ENCODE data around the gene SUPT3H.
"Not testable (repeated sequence)": the region's sequence is repeated elsewhere in the genome, so short reads cannot be mapped to it uniquely, and the experiment has no call there.

SUPT3H gene

DNA sequence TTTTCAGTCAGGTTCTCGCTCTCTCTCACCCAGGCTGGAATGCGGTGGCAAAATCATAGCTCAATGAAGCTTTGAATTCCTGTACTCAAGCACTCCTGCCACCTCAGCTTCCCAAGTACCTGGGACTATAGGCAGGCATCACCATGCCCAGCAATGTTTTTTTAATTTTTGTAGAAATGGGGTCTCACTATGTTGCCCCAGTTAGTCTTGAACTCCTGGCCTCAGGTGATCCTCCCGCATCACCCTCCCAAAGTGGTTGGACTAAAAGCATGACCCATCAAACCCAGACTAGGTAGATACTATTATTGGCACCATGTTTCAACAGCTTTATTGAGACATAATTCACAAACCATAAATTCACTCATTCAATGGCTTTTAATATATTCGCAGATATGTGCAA is 122.3 kb downstream of the SUPT3H start:
- DNase-seq (ENCODE audit: low spot score) = no peak

DNA sequence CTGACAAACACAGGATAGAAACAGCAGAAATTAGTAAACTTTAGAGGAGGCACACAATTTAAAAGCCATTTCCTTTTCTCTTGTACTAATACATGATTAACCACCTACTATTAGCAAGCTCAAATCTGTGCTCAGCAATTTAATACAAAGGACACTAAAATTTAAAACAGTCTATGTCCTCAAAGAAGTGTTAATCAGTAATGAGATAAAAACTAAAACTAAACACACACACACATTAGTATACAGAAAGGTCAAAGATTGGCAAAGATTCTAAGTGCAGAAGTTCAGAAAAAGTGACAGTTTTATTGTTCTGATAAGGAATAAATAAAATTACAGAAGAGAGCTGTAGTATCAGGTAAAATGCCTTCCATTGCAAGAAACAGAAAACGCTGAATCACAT is 123.5 kb downstream of the SUPT3H start:
- DNase-seq (ENCODE audit: low spot score) = no peak

DNA sequence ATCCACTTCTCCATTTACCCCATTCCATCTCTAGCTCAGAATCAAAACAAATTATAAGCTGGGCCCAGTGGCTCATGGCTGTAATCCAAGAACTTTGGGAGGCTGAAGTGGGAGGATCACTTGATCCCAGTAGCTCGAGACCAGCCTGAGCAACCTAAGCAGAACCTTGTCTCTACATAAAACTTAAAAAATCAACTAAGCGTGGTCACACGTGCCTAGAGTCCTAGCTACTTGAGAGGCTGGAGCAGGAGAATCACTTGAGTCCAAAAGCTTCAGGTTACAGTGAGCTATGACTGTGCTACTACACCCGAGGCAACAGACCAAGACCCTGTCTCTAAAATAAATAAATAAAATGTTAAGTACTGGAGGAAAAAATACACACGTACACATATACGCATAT is 124.3 kb downstream of the SUPT3H start:
- no peak for DNase-seq (ENCODE audit: low spot score)

GRCh38 chr6:45231660-45232059 is 146.1 kb downstream of the SUPT3H start:
- no peak for DNase-seq (ENCODE audit: low spot score)

DNA sequence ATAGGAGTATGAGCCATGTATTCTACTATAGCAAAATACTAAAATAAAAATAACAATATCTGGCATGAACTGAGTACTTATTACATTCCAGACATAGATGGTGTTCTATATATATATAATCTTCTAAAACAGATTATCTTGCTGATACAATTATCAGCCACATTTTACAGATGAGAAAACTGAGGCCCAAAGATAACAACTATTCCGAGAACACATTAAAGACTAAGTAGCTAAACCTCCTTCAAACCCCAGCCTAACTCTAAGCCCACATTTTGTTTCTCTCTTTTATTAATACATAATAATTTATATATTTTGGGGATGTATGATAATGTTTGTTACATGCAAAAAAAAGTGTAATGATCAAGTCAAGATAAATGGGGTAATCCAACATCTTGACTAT is 148.3 kb downstream of the SUPT3H start:
- DNase-seq (ENCODE audit: low spot score) = no peak

DNA sequence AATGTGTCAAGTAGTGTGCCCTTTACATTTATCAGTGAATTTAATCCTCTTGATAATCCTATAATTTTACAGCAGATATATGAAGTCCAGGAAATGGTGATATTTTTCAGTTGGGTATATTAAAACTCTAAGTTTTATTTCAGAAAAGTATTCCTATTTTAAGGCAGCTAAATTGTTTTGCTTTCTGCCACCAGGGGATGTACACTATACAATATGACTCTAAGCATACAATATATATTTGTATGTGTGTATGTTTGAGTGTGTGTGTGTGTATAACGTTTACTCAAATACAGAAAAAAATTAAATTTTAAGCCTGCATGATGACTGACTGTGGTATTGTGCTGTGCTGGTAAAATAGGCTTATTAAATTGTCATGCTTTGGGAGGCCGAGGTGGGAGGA is 151.7 kb downstream of the SUPT3H start:
- DNase-seq (ENCODE audit: low spot score) = no peak

GRCh38 chr6:45222380-45222779 is 155.4 kb downstream of the SUPT3H start:
- DNase-seq (ENCODE audit: low spot score) = no peak

GRCh38 chr6:45215759-45216158 is 162.0 kb downstream of the SUPT3H start:
- DNase-seq (ENCODE audit: low spot score) = no peak

- DNase-seq (ENCODE audit: low spot score) = no peak
These were observed 164.8 kb downstream of the SUPT3H start for GRCh38 chr6:45212976-45213375.

GRCh38 chr6:45209762-45210161 is 168.0 kb downstream of the SUPT3H start:
- DNase-seq (ENCODE audit: low spot score) = no peak

- DNase-seq (ENCODE audit: low spot score) = no peak
These were observed 170.8 kb downstream of the SUPT3H start for GRCh38 chr6:45206793-45207492.

GRCh38 chr6:45201484-45201883 is 176.2 kb downstream of the SUPT3H start:
- DNase-seq (ENCODE audit: low spot score) = no peak

- DNase-seq (ENCODE audit: low spot score) = no peak
These were observed 177.2 kb downstream of the SUPT3H start for GRCh38 chr6:45200510-45200909.

- no peak for DNase-seq (ENCODE audit: low spot score)
These were observed 178.2 kb downstream of the SUPT3H start for GRCh38 chr6:45199554-45199953.

- DNase-seq (ENCODE audit: low spot score) = no peak
These were observed 181.6 kb downstream of the SUPT3H start for GRCh38 chr6:45196121-45196520.

DNA sequence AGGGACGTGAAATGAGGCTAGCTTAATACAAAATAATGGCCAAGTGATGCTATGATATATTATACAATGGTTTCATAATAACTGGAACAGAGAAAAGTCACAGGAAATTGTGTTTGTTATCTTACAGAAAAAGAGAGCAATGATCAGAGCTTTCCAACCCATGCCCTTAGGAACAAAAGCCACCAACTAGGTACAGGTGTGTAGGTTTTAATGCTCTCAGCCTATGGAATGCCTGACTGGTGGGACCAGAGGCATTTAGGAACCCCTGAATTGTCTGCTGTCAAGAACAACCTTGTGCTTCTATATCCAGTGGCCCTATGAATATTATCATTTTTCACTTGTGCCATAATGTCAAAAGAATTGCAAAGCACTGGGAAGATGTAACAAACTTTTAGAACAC is 182.6 kb downstream of the SUPT3H start:
- no peak for DNase-seq (ENCODE audit: low spot score)

GRCh38 chr6:45192556-45192955 is 185.2 kb downstream of the SUPT3H start:
- DNase-seq (ENCODE audit: low spot score) = no peak

- DNase-seq (ENCODE audit: low spot score) = no peak
These were observed 186.3 kb downstream of the SUPT3H start for GRCh38 chr6:45191414-45191813.

GRCh38 chr6:45187836-45188235 is 189.9 kb downstream of the SUPT3H start:
- no peak for DNase-seq (ENCODE audit: low spot score)

- no peak for DNase-seq (ENCODE audit: low spot score)
These were observed 192.1 kb downstream of the SUPT3H start for GRCh38 chr6:45185403-45186251.

DNA sequence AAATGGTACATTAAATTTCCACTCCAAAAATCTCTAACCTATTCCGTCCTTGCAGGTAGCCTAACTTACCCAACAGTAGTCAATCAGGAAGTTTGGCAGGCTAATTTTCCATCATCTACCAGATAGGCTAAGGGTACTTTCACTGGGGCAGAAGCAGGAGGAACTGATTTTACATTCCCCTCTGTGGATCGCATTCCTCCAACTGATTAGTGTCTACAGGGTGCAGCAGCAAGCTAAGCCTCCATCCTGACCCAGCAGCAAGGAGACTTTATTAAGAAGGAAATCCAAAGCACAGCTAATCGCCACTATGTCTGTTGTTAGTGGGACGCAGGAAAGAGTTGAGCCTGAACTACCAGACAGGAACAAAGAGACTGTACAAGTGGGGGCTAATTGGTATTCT is 192.8 kb downstream of the SUPT3H start:
- no peak for DNase-seq (ENCODE audit: low spot score)

DNA sequence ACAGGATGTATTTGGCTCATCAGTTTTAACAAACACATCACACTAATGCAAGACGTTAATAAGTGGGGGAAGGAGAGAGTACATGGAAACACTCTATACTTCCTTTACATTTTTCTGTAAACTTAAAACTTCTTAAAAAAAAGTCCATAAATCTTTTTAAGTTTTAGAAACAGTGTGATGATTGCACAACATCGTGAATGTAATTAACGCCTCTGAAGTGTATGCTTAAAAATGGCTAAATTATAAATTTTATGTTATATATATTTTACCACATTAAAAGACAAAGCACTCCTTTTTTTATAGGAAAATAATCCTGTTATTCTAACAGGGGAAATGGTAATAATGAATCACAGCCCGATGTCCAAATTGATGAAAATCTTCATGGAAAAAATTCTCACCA is 193.7 kb downstream of the SUPT3H start:
- no peak for DNase-seq (ENCODE audit: low spot score)

DNA sequence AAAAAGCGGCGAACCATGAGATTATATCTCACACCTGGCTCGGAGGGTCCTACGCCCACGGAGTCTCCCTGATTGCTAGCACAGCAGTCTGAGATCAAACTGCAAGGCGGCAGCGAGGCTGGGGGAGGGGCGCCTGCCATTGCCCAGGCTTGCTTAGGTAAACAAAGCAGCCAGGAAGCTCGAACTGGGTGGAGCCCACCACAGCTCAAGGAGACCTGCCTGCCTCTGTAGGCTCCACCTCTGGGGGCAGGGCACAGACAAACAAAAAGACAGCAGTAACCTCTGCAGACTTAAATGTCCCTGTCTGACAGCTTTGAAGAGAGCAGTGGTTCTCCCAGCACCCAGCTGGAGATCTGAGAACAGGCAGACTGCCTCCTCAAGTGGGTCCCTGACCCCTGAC is 201.4 kb downstream of the SUPT3H start:
- not testable (repeated sequence) for DNase-seq (ENCODE audit: low spot score)

GRCh38 chr6:45175272-45175671 is 202.5 kb downstream of the SUPT3H start:
- no peak for DNase-seq (ENCODE audit: low spot score)
